Measurements from ENCODE around the gene OR56A1.

DNA sequence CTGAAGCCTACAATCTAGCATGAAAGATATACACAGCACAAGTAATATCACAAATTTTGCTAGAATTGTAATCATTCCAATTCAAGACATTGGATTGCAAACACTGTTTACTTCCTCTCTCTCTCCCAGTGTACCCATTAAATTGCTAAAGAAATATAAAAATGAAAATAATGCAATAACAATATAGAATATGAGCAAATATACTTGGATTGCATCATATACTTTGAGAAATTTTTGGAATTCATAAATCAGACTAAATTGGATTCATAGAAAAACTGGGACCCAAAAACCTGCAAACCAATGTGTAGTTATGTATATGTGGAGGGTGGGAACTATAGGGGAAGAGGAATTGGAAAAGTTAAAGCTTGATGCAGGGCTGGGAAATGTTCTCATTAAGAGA, 25.0 kb upstream of the OR56A1 start:
- TF ChIP-seq POLR2A (IDR thresholded peaks at IDR 0.05) (no peak), POLR2AphosphoS5 (IDR thresholded peaks at IDR 0.05) (no peak), EP300 (IDR thresholded peaks at IDR 0.05) (no peak)
- TF ChIP-seq, protein P1, sequence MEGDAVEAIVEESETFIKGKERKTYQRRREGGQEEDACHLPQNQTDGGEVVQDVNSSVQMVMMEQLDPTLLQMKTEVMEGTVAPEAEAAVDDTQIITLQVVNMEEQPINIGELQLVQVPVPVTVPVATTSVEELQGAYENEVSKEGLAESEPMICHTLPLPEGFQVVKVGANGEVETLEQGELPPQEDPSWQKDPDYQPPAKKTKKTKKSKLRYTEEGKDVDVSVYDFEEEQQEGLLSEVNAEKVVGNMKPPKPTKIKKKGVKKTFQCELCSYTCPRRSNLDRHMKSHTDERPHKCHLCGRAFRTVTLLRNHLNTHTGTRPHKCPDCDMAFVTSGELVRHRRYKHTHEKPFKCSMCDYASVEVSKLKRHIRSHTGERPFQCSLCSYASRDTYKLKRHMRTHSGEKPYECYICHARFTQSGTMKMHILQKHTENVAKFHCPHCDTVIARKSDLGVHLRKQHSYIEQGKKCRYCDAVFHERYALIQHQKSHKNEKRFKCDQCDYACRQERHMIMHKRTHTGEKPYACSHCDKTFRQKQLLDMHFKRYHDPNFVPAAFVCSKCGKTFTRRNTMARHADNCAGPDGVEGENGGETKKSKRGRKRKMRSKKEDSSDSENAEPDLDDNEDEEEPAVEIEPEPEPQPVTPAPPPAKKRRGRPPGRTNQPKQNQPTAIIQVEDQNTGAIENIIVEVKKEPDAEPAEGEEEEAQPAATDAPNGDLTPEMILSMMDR (IDR thresholded peaks at IDR 0.05): no peak
